Neural progenitor cell (in vitro differentiated cells): Measurements from ENCODE around the gene PTPRN2. TPM values are rescaled to one million over a fixed set of nuclear protein-coding genes. Genes with fewer than 3 reads are reported as not detected.
A peak's percentile ranks its signal among the peaks of the same experiment; 100 is the strongest.

Experiments used
- DNase-seq: peaks from one replicate; pipeline ENCODE4 v3.0.0-alpha.2; 2016; ENCODE audit warnings: low spot score
- H2AFZ ChIP-seq: fragments of 200-600 bp; sonication (generic); replicated peaks from 2 replicates; pipeline ENCODE4 v1.6.1; 2016; ENCODE audit warnings: antibody characterized with exemption
- H3F3A ChIP-seq: fragments of 200-600 bp; sonication (generic); 2 replicates; pipeline ENCODE4 v1.6.1; 2016; ENCODE audit warnings: antibody characterized with exemption, low read depth
- H3K27ac ChIP-seq: fragments of 200-600 bp; sonication (generic); 2 replicates; pipeline ENCODE4 v1.5.1; 2016; ENCODE audit warnings: mild to moderate bottlenecking
- H3K27me3 ChIP-seq: fragments of 200-600 bp; sonication (generic); 2 replicates; pipeline ENCODE4 v1.6.1; 2016; ENCODE audit warnings: mild to moderate bottlenecking, moderate library complexity
- H3K36me3 ChIP-seq: fragments of 200-600 bp; sonication (generic); 2 replicates; pipeline ENCODE4 v1.5.1; 2016
- H3K4me1 ChIP-seq: fragments of 200-600 bp; sonication (generic); 2 replicates; pipeline ENCODE4 v1.6.1; 2016; ENCODE audit warnings: mixed run types
- H3K4me2 ChIP-seq: fragments of 200-600 bp; sonication (generic); 2 replicates; pipeline ENCODE4 v1.6.1; 2016
- H3K4me3 ChIP-seq: fragments of 200-600 bp; sonication (generic); 2 replicates; pipeline ENCODE4 v1.5.1; 2016
- H3K79me2 ChIP-seq: fragments of 200-600 bp; sonication (generic); 2 replicates; pipeline ENCODE4 v1.6.1; 2016; ENCODE audit warnings: low read depth
- H3K9ac ChIP-seq: fragments of 200-600 bp; sonication (generic); 2 replicates; pipeline ENCODE4 v1.6.1; 2016
- H3K9me3 ChIP-seq: fragments of 200-600 bp; sonication (generic); 2 replicates; pipeline ENCODE4 v1.5.1; 2016; ENCODE audit warnings: low read depth
- H4K20me1 ChIP-seq: fragments of 200-600 bp; sonication (generic); 2 replicates; pipeline ENCODE4 v1.6.1; 2016; ENCODE audit warnings: low read depth
- H3K27ac Mint-ChIP-seq: 3 replicates; pipeline ENCODE4 v1.8.0; 2021; ENCODE audit warnings: mixed read lengths
- H3K27me3 Mint-ChIP-seq: 2 replicates; pipeline ENCODE4 v1.8.0; 2022; ENCODE audit warnings: low read depth, mild to moderate bottlenecking, inconsistent platforms, moderate library complexity, mixed read lengths; ENCODE audit not compliant: insufficient read depth
- H3K36me3 Mint-ChIP-seq: 3 replicates; pipeline ENCODE4 v1.8.0; 2021; ENCODE audit warnings: mixed read lengths
- H3K4me1 Mint-ChIP-seq: 3 replicates; pipeline ENCODE4 v1.8.0; 2021; ENCODE audit warnings: mixed read lengths
- H3K4me3 Mint-ChIP-seq: 3 replicates; pipeline ENCODE4 v1.8.0; 2021; ENCODE audit warnings: mild to moderate bottlenecking, moderate library complexity, mixed read lengths
- H3K9me3 Mint-ChIP-seq: 3 replicates; pipeline ENCODE4 v1.8.0; 2020; ENCODE audit warnings: mixed read lengths
- EZH2 ChIP-seq: fragments of 200-600 bp; sonication (generic); IDR thresholded peaks from 2 replicates; pipeline ENCODE4 v1.6.1; 2017; ENCODE audit warnings: antibody characterized with exemption, mild to moderate bottlenecking, moderate library complexity
- EZH2phosphoT487 ChIP-seq: fragments of 200-600 bp; sonication (generic); IDR thresholded peaks from 2 replicates; pipeline ENCODE4 v1.6.1; 2017; ENCODE audit warnings: antibody characterized with exemption
- total RNA-seq: library from RNA; depleted of rRNA; stranded (reverse); fragments of >200 nt; gene quantifications from 2 replicates; pipeline ENCODE4 v1.2.3, GENCODE V29; 2015; ENCODE audit warnings: low replicate concordance
- TF ChIP-seq, protein P1 (sequence below): fragments of 200-600 bp; sonication (generic); IDR thresholded peaks from 2 replicates; pipeline ENCODE4 v1.5.1; 2017; ENCODE audit warnings: antibody characterized with exemption, mild to moderate bottlenecking

Gene PTPRN2
- total RNA-seq, 1 donor from 2014 or later, result 3.0 TPM

- Histone ChIP-seq H3K4me2 (no peak overlapping the region), H3K79me2 (no peaks in the 10 kb centered on the region), H3K4me1 (peaks cover 12% of the 10 kb centered on the region), H3K9me3 (no peaks in the 10 kb centered on the region), H3K4me3 (no peak overlapping the region), H3K27ac (no peak overlapping the region), H3F3A (no peaks in the 10 kb centered on the region), H2AFZ (no peak overlapping the region), H3K36me3 (no peaks in the 10 kb centered on the region), H3K9ac (no peak overlapping the region), H4K20me1 (no peaks in the 10 kb centered on the region), H3K27me3 (peaks cover 95% of the 10 kb centered on the region)
- Mint-ChIP-seq H3K4me1 (peaks cover 35% of the 10 kb centered on the region), H3K27me3 (peaks cover 9% of the 10 kb centered on the region), H3K9me3 (no peaks in the 10 kb centered on the region), H3K27ac (peak overlapping the region; percentile 69), H3K4me3 (no peak overlapping the region), H3K36me3 (peaks cover 43% of the 10 kb centered on the region)
- TF ChIP-seq EZH2 (no peak), EZH2phosphoT487 (no peak)
- DNase-seq, result no peak
These were observed 1001.1 kb downstream of the PTPRN2 start for GRCh38 chr7:157586426-157586955.

DNA sequence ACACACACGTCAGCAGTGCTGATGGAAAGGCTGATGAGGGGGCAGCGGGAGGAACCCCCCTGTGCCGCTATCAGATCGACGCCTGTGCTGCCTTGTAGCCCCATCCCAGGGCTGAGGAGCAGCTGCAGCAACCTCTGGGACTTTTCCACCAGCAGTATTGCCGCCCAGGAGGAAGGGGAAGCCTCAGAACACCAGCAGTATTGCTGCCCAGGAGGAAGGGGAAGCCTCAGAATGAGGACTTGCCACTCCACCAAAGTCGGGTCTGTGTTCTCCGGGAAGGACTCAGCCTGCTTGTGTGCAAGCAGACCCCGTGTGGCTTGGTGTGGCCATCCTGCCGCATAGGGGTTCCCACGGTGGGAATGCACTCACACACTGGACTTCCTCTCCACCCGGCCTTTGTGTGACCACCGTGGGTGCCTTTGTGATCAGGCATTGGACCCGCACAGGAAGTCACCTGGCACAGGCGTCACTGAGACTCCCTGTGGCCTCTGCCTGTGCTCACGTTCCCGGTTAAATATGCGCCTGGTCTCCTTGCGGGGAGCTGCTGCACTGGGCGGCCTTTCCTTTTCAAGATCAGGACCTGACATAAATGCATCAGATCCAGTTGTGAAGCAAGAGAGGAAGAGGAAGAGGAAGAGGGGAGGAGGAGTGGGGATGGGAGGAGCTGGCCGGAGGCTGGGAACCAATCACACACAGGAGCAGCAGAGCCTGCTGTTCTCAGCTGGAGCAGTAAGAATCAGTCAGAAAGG lies 1002.3 kb downstream of the PTPRN2 start:
- peaks cover 39% of the 10 kb centered on the region for H3K36me3 Mint-ChIP-seq
- peaks cover 40% of the 10 kb centered on the region for H3K4me1 Mint-ChIP-seq
- Histone ChIP-seq H3K9me3 (no peaks in the 10 kb centered on the region), H2AFZ (peak overlapping the region; percentile 26), H3F3A (no peaks in the 10 kb centered on the region), H3K4me3 (no peak overlapping the region), H3K27ac (no peak overlapping the region), H3K79me2 (no peaks in the 10 kb centered on the region), H3K27me3 (peaks cover 88% of the 10 kb centered on the region), H3K4me1 (peaks cover 12% of the 10 kb centered on the region), H3K4me2 (no peak overlapping the region), H4K20me1 (no peaks in the 10 kb centered on the region), H3K9ac (no peak overlapping the region), H3K36me3 (no peaks in the 10 kb centered on the region)
- peak; percentile 24 for DNase-seq
- H3K4me3 Mint-ChIP-seq, result no peak overlapping the region
- H3K27me3 Mint-ChIP-seq, result peaks cover 9% of the 10 kb centered on the region
- TF ChIP-seq EZH2phosphoT487 (no peak), EZH2 (no peak)
- TF ChIP-seq, protein P1, sequence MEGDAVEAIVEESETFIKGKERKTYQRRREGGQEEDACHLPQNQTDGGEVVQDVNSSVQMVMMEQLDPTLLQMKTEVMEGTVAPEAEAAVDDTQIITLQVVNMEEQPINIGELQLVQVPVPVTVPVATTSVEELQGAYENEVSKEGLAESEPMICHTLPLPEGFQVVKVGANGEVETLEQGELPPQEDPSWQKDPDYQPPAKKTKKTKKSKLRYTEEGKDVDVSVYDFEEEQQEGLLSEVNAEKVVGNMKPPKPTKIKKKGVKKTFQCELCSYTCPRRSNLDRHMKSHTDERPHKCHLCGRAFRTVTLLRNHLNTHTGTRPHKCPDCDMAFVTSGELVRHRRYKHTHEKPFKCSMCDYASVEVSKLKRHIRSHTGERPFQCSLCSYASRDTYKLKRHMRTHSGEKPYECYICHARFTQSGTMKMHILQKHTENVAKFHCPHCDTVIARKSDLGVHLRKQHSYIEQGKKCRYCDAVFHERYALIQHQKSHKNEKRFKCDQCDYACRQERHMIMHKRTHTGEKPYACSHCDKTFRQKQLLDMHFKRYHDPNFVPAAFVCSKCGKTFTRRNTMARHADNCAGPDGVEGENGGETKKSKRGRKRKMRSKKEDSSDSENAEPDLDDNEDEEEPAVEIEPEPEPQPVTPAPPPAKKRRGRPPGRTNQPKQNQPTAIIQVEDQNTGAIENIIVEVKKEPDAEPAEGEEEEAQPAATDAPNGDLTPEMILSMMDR, result no peak
- no peak overlapping the region for H3K27ac Mint-ChIP-seq
- no peaks in the 10 kb centered on the region for H3K9me3 Mint-ChIP-seq

GRCh38 chr7:157584420-157584819 lies 1003.2 kb downstream of the PTPRN2 start:
- H3K4me1 Mint-ChIP-seq, result peaks cover 35% of the 10 kb centered on the region
- H4K20me1 ChIP-seq, result no peaks in the 10 kb centered on the region
- no peak overlapping the region for H3K4me3 Mint-ChIP-seq
- DNase-seq, result no peak
- H3K79me2 ChIP-seq, result no peaks in the 10 kb centered on the region
- H3K9ac ChIP-seq, result no peak overlapping the region
- no peak overlapping the region for H3K27ac Mint-ChIP-seq
- peaks cover 33% of the 10 kb centered on the region for H3K36me3 Mint-ChIP-seq
- TF ChIP-seq EZH2 (no peak), EZH2phosphoT487 (no peak)
- TF ChIP-seq, protein P1, result no peak
- H3K36me3 ChIP-seq, result no peaks in the 10 kb centered on the region
- no peak overlapping the region for H3K4me3 ChIP-seq
- H3K4me2 ChIP-seq, result no peak overlapping the region
- H3K9me3 Mint-ChIP-seq, result no peaks in the 10 kb centered on the region
- H3K27me3 Mint-ChIP-seq, result peaks cover 10% of the 10 kb centered on the region
- H2AFZ ChIP-seq, result no peak overlapping the region
- no peaks in the 10 kb centered on the region for H3F3A ChIP-seq
- H3K27me3 ChIP-seq, result peaks cover 88% of the 10 kb centered on the region
- peaks cover 12% of the 10 kb centered on the region for H3K4me1 ChIP-seq
- H3K9me3 ChIP-seq, result no peaks in the 10 kb centered on the region
- H3K27ac ChIP-seq, result no peak overlapping the region

DNA sequence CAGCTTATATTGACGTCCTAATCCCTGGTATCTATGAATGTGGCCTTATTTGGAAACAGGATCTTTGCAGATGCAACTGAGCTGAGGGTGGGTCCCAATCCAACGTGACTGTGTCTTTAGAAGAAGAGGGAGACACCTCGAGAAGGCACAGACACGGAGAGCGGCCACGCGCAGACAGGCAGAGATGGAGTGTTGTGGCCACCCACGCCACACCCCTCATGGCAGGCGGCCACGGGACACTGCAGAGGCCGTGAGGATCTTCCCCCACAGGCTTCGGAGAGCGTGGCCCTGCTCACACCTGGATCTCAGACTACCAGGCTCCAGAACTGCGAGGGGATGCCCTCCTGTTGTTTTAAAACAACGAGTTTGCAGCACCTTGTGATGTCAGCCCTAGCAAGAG lies 1005.9 kb downstream of the PTPRN2 start:
- no peak for DNase-seq
- peak overlapping the region; percentile 94 for H3K27ac Mint-ChIP-seq
- Histone ChIP-seq H3K79me2 (no peaks in the 10 kb centered on the region), H3K4me1 (peaks cover 12% of the 10 kb centered on the region), H3K27me3 (peaks cover 84% of the 10 kb centered on the region), H4K20me1 (no peaks in the 10 kb centered on the region), H3K36me3 (no peaks in the 10 kb centered on the region), H3F3A (no peaks in the 10 kb centered on the region), H3K9ac (no peak overlapping the region), H3K4me3 (no peak overlapping the region), H2AFZ (no peak overlapping the region), H3K27ac (no peak overlapping the region), H3K4me2 (no peak overlapping the region), H3K9me3 (no peaks in the 10 kb centered on the region)
- TF ChIP-seq EZH2phosphoT487, result no peak
- no peak for TF ChIP-seq EZH2
- TF ChIP-seq, protein P1, result no peak
- peaks cover 10% of the 10 kb centered on the region for H3K27me3 Mint-ChIP-seq
- peaks cover 31% of the 10 kb centered on the region for H3K4me1 Mint-ChIP-seq
- peaks cover 37% of the 10 kb centered on the region for H3K36me3 Mint-ChIP-seq
- H3K4me3 Mint-ChIP-seq, result peak overlapping the region; percentile 25
- no peaks in the 10 kb centered on the region for H3K9me3 Mint-ChIP-seq
